Keratinocyte (primary cell): Measurements from ENCODE around the gene ESX1.

Experiments
- EZH2 ChIP-seq: IDR thresholded peaks from one replicate; pipeline ENCODE4 v1.6.1; 2012; ENCODE audit warnings: inconsistent platforms, mild to moderate bottlenecking, low read length, moderate library complexity
- TF ChIP-seq, protein P1 (sequence below), 3 experiments: IDR thresholded peaks in 1 of 3; conservative IDR thresholded peaks in 1 of 3; optimal IDR thresholded peaks in 1 of 3; 2 replicates in 2 of 3; 3 replicates in 1 of 3; pipeline versions ENCODE3 to v1.5.1; 2011; ENCODE audit warnings: low read length in 3 of 3, mild to moderate bottlenecking in 3 of 3, moderate library complexity in 2 of 3, control low read depth in 1 of 3, inconsistent platforms in 1 of 3; ENCODE audit not compliant: insufficient read depth in 2 of 3; ENCODE audit errors: extremely low read depth in 1 of 3

DNA sequence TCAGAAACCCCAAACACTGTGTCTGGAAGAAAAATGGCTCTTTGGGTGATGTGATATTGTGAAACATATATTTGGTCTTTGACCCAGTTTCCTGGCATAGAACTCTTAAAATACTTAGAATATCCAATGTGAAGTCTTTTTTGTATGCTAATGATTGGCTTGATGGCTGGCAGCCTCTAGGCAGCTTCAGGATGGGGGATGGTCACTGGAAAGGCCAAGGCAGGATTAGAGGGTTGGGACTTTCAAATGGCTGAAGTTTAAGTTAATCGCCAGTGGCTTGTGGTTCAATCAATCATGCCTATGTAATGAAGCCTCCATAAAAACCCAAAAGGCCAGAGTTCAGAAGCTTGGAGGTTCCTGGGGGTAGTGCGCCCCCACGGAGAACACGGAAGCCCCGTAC lies 33.5 kb upstream of the ESX1 start:
- TF ChIP-seq, protein P1, sequence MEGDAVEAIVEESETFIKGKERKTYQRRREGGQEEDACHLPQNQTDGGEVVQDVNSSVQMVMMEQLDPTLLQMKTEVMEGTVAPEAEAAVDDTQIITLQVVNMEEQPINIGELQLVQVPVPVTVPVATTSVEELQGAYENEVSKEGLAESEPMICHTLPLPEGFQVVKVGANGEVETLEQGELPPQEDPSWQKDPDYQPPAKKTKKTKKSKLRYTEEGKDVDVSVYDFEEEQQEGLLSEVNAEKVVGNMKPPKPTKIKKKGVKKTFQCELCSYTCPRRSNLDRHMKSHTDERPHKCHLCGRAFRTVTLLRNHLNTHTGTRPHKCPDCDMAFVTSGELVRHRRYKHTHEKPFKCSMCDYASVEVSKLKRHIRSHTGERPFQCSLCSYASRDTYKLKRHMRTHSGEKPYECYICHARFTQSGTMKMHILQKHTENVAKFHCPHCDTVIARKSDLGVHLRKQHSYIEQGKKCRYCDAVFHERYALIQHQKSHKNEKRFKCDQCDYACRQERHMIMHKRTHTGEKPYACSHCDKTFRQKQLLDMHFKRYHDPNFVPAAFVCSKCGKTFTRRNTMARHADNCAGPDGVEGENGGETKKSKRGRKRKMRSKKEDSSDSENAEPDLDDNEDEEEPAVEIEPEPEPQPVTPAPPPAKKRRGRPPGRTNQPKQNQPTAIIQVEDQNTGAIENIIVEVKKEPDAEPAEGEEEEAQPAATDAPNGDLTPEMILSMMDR (optimal IDR thresholded peaks at IDR 0.05 in 1 of 3, IDR thresholded peaks at IDR 0.05 in 1 of 3, conservative IDR thresholded peaks at IDR 0.05 in 1 of 3; ENCODE audit: extremely low read depth in 1 of 3, insufficient read depth in 2 of 3, low read length in 3 of 3), result no peak
- TF ChIP-seq EZH2, result no peak
